ENCODE data around the gene SLIT3. TPM values are rescaled to one million over a fixed set of nuclear protein-coding genes. Genes with fewer than 3 reads are reported as not detected.

The SLIT3 gene
- total and polyA plus RNA-seq, 9 of the 15 experiments (the other 6 are each of a cell fraction or from before 2014, with no cell fraction given) = 0.01 to 0.04 TPM; not detected in 7

- no peak overlapping the region for H2AFZ ChIP-seq (ENCODE audit: low read depth, low read length)
- no peaks in the 10 kb centered on the region for H3K9me3 ChIP-seq (replicated peaks; ENCODE audit: control insufficient read depth, insufficient read depth, low read depth, low read length)
- no peak overlapping the region for H3K4me3 ChIP-seq
- H3K9ac ChIP-seq (ENCODE audit: insufficient read depth in 1 of 2, low read depth in 2 of 2, low read length in 2 of 2) = no peak overlapping the region
- H3K4me1 ChIP-seq (replicated peaks in 1 of 2; ENCODE audit: control insufficient read depth in 2 of 2, insufficient read depth in 2 of 2, low read length in 2 of 2) = no peaks in the 10 kb centered on the region
- intact Hi-C loops (cut with micrococcal nuclease) = no loop called here
- no peak overlapping the region for H3K27ac ChIP-seq (ENCODE audit: extremely low read depth, low read depth, low read length)
- in situ Hi-C loops (cut with MboI) = no loop called here
- H3K4me2 ChIP-seq (ENCODE audit: insufficient read depth, low read length) = no peak overlapping the region
- no peaks in the 10 kb centered on the region for H3K36me3 ChIP-seq (ENCODE audit: control insufficient read depth, insufficient read depth, low read length)
- FAIRE-seq = no peak
- H3K27me3 ChIP-seq (ENCODE audit: control insufficient read depth in 2 of 2, insufficient read depth in 2 of 2, low read length in 2 of 2) = peaks cover 0 to 9% of the 10 kb centered on the region in 2 experiments; a peak in 3 of 5 replicates
- H3K79me2 ChIP-seq (ENCODE audit: control insufficient read depth, insufficient read depth, low read length) = no peaks in the 10 kb centered on the region
- ATAC-seq = no peak
- ChIA-PET POLR2A (interaction anchor here (0.9 kb wide), 1 partner anchor 10 kb away, joined by 3 read pairs; no protein-coding TSS in a partner anchor), CTCF (ENCODE audit: low intra/inter-chr PET ratio) (no interaction called here)
- H3K9me1 ChIP-seq (ENCODE audit: control insufficient read depth, insufficient read depth, low read length) = no peaks in the 10 kb centered on the region
- no peaks in the 10 kb centered on the region for H4K20me1 ChIP-seq (replicated peaks; ENCODE audit: control insufficient read depth, insufficient read depth, low read length)
- no peak for DNase-seq (ENCODE audit: extremely low read depth in 1 of 4, low spot score in 3 of 4)
- BruUV-seq (replicated peaks) = no TSS peak
- 0% methylated on average over 6 of the region's 7 CpGs for WGBS (ENCODE audit: insufficient coverage, low coverage, missing lambda C conversion rate)
- no peak for TF ChIP-seq SNRNP70 (optimal IDR thresholded peaks at IDR 0.05; ENCODE audit: low read depth, low read length)
- no peak for TF ChIP-seq CCAR2 (IDR thresholded peaks at IDR 0.05; ENCODE audit: low read depth, low read length)
- no peak for TF ChIP-seq ZNF175 (CRISPR knock-in tag; IDR thresholded peaks at IDR 0.05; ENCODE audit: low read depth)
- TF ChIP-seq AFF1 (IDR thresholded peaks at IDR 0.05; ENCODE audit: low read depth in 1 of 2, partially characterized antibody in 2 of 2) = no peak
- no peak for TF ChIP-seq GMEB1 (CRISPR knock-in tag; IDR thresholded peaks at IDR 0.05)
- no peak for TF ChIP-seq SMAD4 (CRISPR knock-in tag; conservative IDR thresholded peaks at IDR 0.05)
- no peak for TF ChIP-seq CBX2 (IDR thresholded peaks at IDR 0.05; ENCODE audit: insufficient read depth, low read length, poor library complexity, severe bottlenecking)
- TF ChIP-seq ZNF384 (IDR thresholded peaks at IDR 0.05; ENCODE audit: low read depth, low read length) = no peak
- no peak for TF ChIP-seq SMAD1 (IDR thresholded peaks at IDR 0.05; ENCODE audit: low read depth, low read length, partially characterized antibody)
- TF ChIP-seq ZNF347 (CRISPR knock-in tag; IDR thresholded peaks at IDR 0.05; ENCODE audit: low read depth) = no peak
- no peak for TF ChIP-seq CEBPZ (IDR thresholded peaks at IDR 0.05; ENCODE audit: borderline replicate concordance, low read depth, low read length)
- no peak for TF ChIP-seq ERF (CRISPR knock-in tag; IDR thresholded peaks at IDR 0.05)
- no peak for TF ChIP-seq CHD4 (IDR thresholded peaks at IDR 0.05; ENCODE audit: insufficient read depth, insufficient replicate concordance, low read depth, low read length, poor library complexity, severe bottlenecking)
Measured at GRCh38 chr5:169041180-169041579, 259.8 kb downstream of the SLIT3 start.
